Caco-2 (cell line): ENCODE results near the gene INPP4A. TPM values are rescaled to one million over a fixed set of nuclear protein-coding genes. Genes with fewer than 3 reads are reported as not detected.

ENCODE experiments used
- BruUV-seq: library from RNA; stranded (reverse); fragments of 400-500 nt; replicated peaks from 2 replicates; lab custom pipeline; 2021; lab: Mats Ljungman, UMichigan
- CTCF ChIA-PET: fragments of 300-600 bp; sonication (Branson Sonifier 250); formaldehyde crosslinking; loops from one replicate; lab custom pipeline; 2022; ENCODE audit warnings: antibody characterized with exemption; lab: Charles Lee
- POLR2A ChIA-PET: fragments of 300-600 bp; sonication (Branson Sonifier 250); formaldehyde crosslinking; loops from one replicate; lab custom pipeline; 2022; ENCODE audit warnings: antibody characterized with exemption; lab: Charles Lee
- DNase-seq, 2 experiments: peaks; one replicate each; pipeline versions ENCODE4 v3.0.0 to v3.0.0-alpha.2; 2020 to 2022
- H3K27me3 ChIP-seq: replicated peaks from 2 replicates; pipeline ENCODE4 v1.6.0; 2011; ENCODE audit warnings: low read length; ENCODE audit not compliant: control insufficient read depth, insufficient read depth
- H3K36me3 ChIP-seq: 2 replicates; pipeline ENCODE4 v1.5.1; 2011; ENCODE audit warnings: low read length; ENCODE audit not compliant: control insufficient read depth, insufficient read depth
- H3K4me1 ChIP-seq: fragments of 250-450 bp; sonication (Bioruptor Pico); 2 replicates; pipeline ENCODE4 v1.5.1; 2020; ENCODE audit warnings: mild to moderate bottlenecking
- H3K4me3 ChIP-seq: 2 replicates; pipeline ENCODE4 v1.5.1; 2011; ENCODE audit warnings: low read depth, mild to moderate bottlenecking, control low read depth, low read length
- H3K9me3 ChIP-seq: fragments of 250-450 bp; sonication (Bioruptor Pico); 2 replicates; pipeline ENCODE4 v1.5.1; 2020; ENCODE audit warnings: mild to moderate bottlenecking, moderate library complexity
- H3K27ac Mint-ChIP-seq: one replicate; pipeline ENCODE4 v1.8.0; 2022; ENCODE audit warnings: mixed read lengths; ENCODE audit not compliant: unreplicated experiment
- H3K27me3 Mint-ChIP-seq: one replicate; pipeline ENCODE4 v1.8.0; 2022; ENCODE audit warnings: mixed read lengths; ENCODE audit not compliant: insufficient read depth, unreplicated experiment
- H3K36me3 Mint-ChIP-seq: one replicate; pipeline ENCODE4 v1.8.0; 2022; ENCODE audit warnings: mild to moderate bottlenecking, mixed read lengths; ENCODE audit not compliant: insufficient read depth, unreplicated experiment
- H3K4me1 Mint-ChIP-seq: one replicate; pipeline ENCODE4 v1.8.0; 2022; ENCODE audit warnings: low read depth, mixed read lengths; ENCODE audit not compliant: unreplicated experiment
- H3K4me3 Mint-ChIP-seq: one replicate; pipeline ENCODE4 v1.8.0; 2022; ENCODE audit warnings: mild to moderate bottlenecking, moderate library complexity, mixed read lengths; ENCODE audit not compliant: unreplicated experiment
- H3K9me3 Mint-ChIP-seq: one replicate; pipeline ENCODE4 v1.8.0; 2022; ENCODE audit warnings: mixed read lengths; ENCODE audit not compliant: unreplicated experiment
- intact Hi-C: fragments of 100-400 bp; cut with micrococcal nuclease; formaldehyde crosslinking; loops from one replicate; pipeline ENCODE4 v1.10.0; 2022; ENCODE audit not compliant: unreplicated experiment
- total RNA-seq: library from RNA; stranded (reverse); gene quantifications from 2 replicates; pipeline ENCODE4 v1.2.3, GENCODE V29; 2022
- TF ChIP-seq, protein P1 (sequence below), 2 experiments: fragments of 200-600 bp in 1 of 2; IDR thresholded peaks; 1 replicate in 1 of 2; 2 replicates in 1 of 2; pipeline versions ENCODE4 v1.5.1 to v1.8.0; 2011 to 2022; ENCODE audit warnings: antibody characterized with exemption in 1 of 2, control low read depth in 1 of 2, inconsistent platforms in 1 of 2, low read depth in 1 of 2, low read length in 1 of 2, mild to moderate bottlenecking in 1 of 2, moderate library complexity in 1 of 2; ENCODE audit not compliant: insufficient read depth in 1 of 2, severe bottlenecking in 1 of 2, unreplicated experiment in 1 of 2

INPP4A gene
- total RNA-seq, 1 experiment from 2014 or later: 26.3 TPM

GRCh38 chr2:98517636-98518035 lies 73.0 kb downstream of the INPP4A start:
- no TSS peak for BruUV-seq
- CTCF ChIA-PET: no interaction called here

DNA sequence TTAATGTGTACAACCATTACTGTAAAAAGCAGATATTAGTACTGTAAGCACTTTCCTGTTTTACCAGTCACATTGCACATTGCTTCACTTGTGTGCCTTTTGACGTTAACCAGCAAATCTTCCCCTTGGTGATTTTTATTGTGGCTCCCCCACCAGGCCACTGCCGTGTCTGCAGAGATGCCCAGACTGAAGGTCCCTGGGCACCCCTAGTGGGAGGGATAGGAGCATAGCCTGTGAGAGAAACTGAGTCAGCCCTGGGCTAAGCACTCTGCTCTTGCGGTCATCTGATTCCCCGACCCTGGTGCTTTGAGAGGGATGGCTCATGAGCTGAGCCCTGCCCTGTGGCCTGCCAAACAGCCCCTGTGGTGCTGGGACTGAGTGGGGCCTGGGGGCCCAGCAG lies 73.4 kb downstream of the INPP4A start:
- TF ChIP-seq, protein P1, sequence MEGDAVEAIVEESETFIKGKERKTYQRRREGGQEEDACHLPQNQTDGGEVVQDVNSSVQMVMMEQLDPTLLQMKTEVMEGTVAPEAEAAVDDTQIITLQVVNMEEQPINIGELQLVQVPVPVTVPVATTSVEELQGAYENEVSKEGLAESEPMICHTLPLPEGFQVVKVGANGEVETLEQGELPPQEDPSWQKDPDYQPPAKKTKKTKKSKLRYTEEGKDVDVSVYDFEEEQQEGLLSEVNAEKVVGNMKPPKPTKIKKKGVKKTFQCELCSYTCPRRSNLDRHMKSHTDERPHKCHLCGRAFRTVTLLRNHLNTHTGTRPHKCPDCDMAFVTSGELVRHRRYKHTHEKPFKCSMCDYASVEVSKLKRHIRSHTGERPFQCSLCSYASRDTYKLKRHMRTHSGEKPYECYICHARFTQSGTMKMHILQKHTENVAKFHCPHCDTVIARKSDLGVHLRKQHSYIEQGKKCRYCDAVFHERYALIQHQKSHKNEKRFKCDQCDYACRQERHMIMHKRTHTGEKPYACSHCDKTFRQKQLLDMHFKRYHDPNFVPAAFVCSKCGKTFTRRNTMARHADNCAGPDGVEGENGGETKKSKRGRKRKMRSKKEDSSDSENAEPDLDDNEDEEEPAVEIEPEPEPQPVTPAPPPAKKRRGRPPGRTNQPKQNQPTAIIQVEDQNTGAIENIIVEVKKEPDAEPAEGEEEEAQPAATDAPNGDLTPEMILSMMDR (IDR thresholded peaks at IDR 0.05; ENCODE audit: insufficient read depth in 1 of 2, low read depth in 1 of 2, low read length in 1 of 2, severe bottlenecking in 1 of 2, unreplicated experiment in 1 of 2): peak; percentile 17 to 50
- H3K27ac Mint-ChIP-seq: no peak overlapping the region
- H3K27me3 Mint-ChIP-seq: no peaks in the 10 kb centered on the region
- H3K9me3 Mint-ChIP-seq: no peaks in the 10 kb centered on the region
- Histone ChIP-seq H3K27me3 (no peaks in the 10 kb centered on the region), H3K4me1 (no peaks in the 10 kb centered on the region), H3K9me3 (no peaks in the 10 kb centered on the region), H3K4me3 (no peak overlapping the region), H3K36me3 (no peaks in the 10 kb centered on the region; the same call in 1 of the 2 replicates)
- no TSS peak for BruUV-seq
- intact Hi-C loops: loop anchor here (1.0 kb wide), 1 partner anchor 105 kb away; no protein-coding TSS in a partner anchor
- H3K36me3 Mint-ChIP-seq: peaks cover 6% of the 10 kb centered on the region
- H3K4me3 Mint-ChIP-seq: no peak overlapping the region
- ChIA-PET POLR2A (interaction anchor here (0.5 kb wide), 1 partner anchor 35 kb away, joined by 3 read pairs; no protein-coding TSS in a partner anchor), CTCF (no interaction called here)
- H3K4me1 Mint-ChIP-seq: no peaks in the 10 kb centered on the region
- DNase-seq: peak in 1 of 2 experiments; percentile 26

More at GRCh38 chr2:98517636-98518035, 73.0 kb downstream of the INPP4A start:
- Mint-ChIP-seq H3K36me3 (peaks cover 6% of the 10 kb centered on the region), H3K4me1 (no peaks in the 10 kb centered on the region), H3K4me3 (no peak overlapping the region), H3K27ac (no peak overlapping the region), H3K9me3 (no peaks in the 10 kb centered on the region), H3K27me3 (no peaks in the 10 kb centered on the region)
- TF ChIP-seq, protein P1 (IDR thresholded peaks at IDR 0.05; ENCODE audit: insufficient read depth in 1 of 2, low read depth in 1 of 2, low read length in 1 of 2, severe bottlenecking in 1 of 2, unreplicated experiment in 1 of 2): no peak
- Histone ChIP-seq H3K4me1 (no peaks in the 10 kb centered on the region), H3K27me3 (no peaks in the 10 kb centered on the region), H3K4me3 (no peak overlapping the region), H3K9me3 (no peaks in the 10 kb centered on the region), H3K36me3 (no peaks in the 10 kb centered on the region; the same call in 1 of the 2 replicates)
- POLR2A ChIA-PET: interaction anchor here (0.5 kb wide), 1 partner anchor 36 kb away, joined by 3 read pairs; no protein-coding TSS in a partner anchor
- no peak for DNase-seq
- intact Hi-C loops: loop anchor here (1.0 kb wide), 1 partner anchor 104 kb away; no protein-coding TSS in a partner anchor

GRCh38 chr2:98519156-98519555 lies 74.5 kb downstream of the INPP4A start:
- intact Hi-C loops: no loop called here
- H3K27me3 Mint-ChIP-seq: no peaks in the 10 kb centered on the region
- H3K4me1 Mint-ChIP-seq: no peaks in the 10 kb centered on the region
- Histone ChIP-seq H3K36me3 (no peaks in the 10 kb centered on the region; the same call in 1 of the 2 replicates), H3K9me3 (no peaks in the 10 kb centered on the region), H3K27me3 (no peaks in the 10 kb centered on the region), H3K4me3 (no peak overlapping the region), H3K4me1 (no peaks in the 10 kb centered on the region)
- H3K4me3 Mint-ChIP-seq: no peak overlapping the region
- no peak for DNase-seq
- H3K27ac Mint-ChIP-seq: peak overlapping the region; percentile 35
- CTCF ChIA-PET: no interaction called here
- BruUV-seq: no TSS peak
- no peaks in the 10 kb centered on the region for H3K9me3 Mint-ChIP-seq
- peaks cover 6% of the 10 kb centered on the region for H3K36me3 Mint-ChIP-seq
- TF ChIP-seq, protein P1 (IDR thresholded peaks at IDR 0.05; ENCODE audit: insufficient read depth in 1 of 2, low read depth in 1 of 2, low read length in 1 of 2, severe bottlenecking in 1 of 2, unreplicated experiment in 1 of 2): no peak
- POLR2A ChIA-PET: no interaction called here
